Vagina (tissue), 2 donors: ENCODE results near the gene MAN1C1. TPM values are rescaled to one million over a fixed set of nuclear protein-coding genes. Genes with fewer than 3 reads are reported as not detected.
"Not testable (repeated sequence)": the region's sequence is repeated elsewhere in the genome, so short reads cannot be mapped to it uniquely, and the experiment has no call there.

Experiments used
- DNase-seq, 2 donors: peaks; one replicate each; pipeline ENCODE4 v3.0.0-alpha.2; 2017; ENCODE audit errors: extremely low spot score in 2 of 2
- H3K27ac ChIP-seq: fragments of 200-600 bp; sonication (generic); one replicate; pipeline ENCODE4 v1.5.1; 2019
- H3K27me3 ChIP-seq: fragments of 200-600 bp; sonication (generic); one replicate; pipeline ENCODE4 v1.5.1; 2019
- H3K36me3 ChIP-seq, 2 donors: fragments of 200-600 bp; sonication (generic); one replicate each; pipeline ENCODE4 v1.5.1; 2017 to 2019
- H3K4me1 ChIP-seq: fragments of 200-600 bp; sonication (generic); one replicate; pipeline ENCODE4 v1.5.1; 2019
- H3K4me3 ChIP-seq, 2 donors: fragments of 200-600 bp; sonication (generic); 1 replicate in 1 of 2; 2 replicates in 1 of 2; pipeline ENCODE4 v1.5.1; 2016 to 2019
- H3K9me3 ChIP-seq: fragments of 200-600 bp; sonication (generic); one replicate; pipeline ENCODE4 v1.5.1; 2019
- CTCF ChIP-seq, 3 experiments: fragments of 450-650 bp in 2 of 3; fragments of 200-600 bp in 1 of 3; sonication (generic) in 1 of 3; IDR thresholded peaks; one replicate each; pipeline ENCODE4 v1.5.1; 2017 to 2019; ENCODE audit warnings: antibody characterized with exemption in 3 of 3, mild to moderate bottlenecking in 2 of 3, moderate library complexity in 2 of 3
- POLR2A ChIP-seq, 2 donors: fragments of 450-650 bp; IDR thresholded peaks; one replicate each; pipeline ENCODE4 v1.6.1; 2017; ENCODE audit warnings: antibody characterized with exemption in 2 of 2, mild to moderate bottlenecking in 2 of 2, moderate library complexity in 2 of 2
- POLR2AphosphoS5 ChIP-seq, 2 donors: sonication (generic); formaldehyde crosslinking; IDR thresholded peaks; one replicate each; pipeline ENCODE4 v1.9.0; 2017; ENCODE audit warnings: antibody characterized with exemption in 2 of 2, mild to moderate bottlenecking in 2 of 2, low read depth in 1 of 2; ENCODE audit not compliant: insufficient read depth in 1 of 2
- intact Hi-C: fragments of 100-400 bp; cut with DNase I; formaldehyde crosslinking; loops from one replicate; pipeline ENCODE4 v1.15.1; 2023
- total RNA-seq: library from RNA; depleted of rRNA; stranded (reverse); fragments of >200 nt; gene quantifications from one replicate; pipeline ENCODE4 v1.2.3, GENCODE V29; 2016

MAN1C1 gene
- total RNA-seq, 1 donor from 2014 or later, result 31.4 TPM

- Histone ChIP-seq H3K4me3 (no peak overlapping the region), H3K4me1 (peaks cover 74% of the 10 kb centered on the region), H3K9me3 (no peaks in the 10 kb centered on the region), H3K27ac (peak overlapping the region; percentile 85), H3K27me3 (no peaks in the 10 kb centered on the region), H3K36me3 (no peaks in the 10 kb centered on the region)
- no peak for TF ChIP-seq CTCF (IDR thresholded peaks at IDR 0.05)
- no peak for TF ChIP-seq POLR2AphosphoS5 (IDR thresholded peaks at IDR 0.05; ENCODE audit: insufficient read depth in 1 of 2, low read depth in 1 of 2)
- no peak for TF ChIP-seq POLR2A (IDR thresholded peaks at IDR 0.05)
- intact Hi-C loops, result loop anchor here (10.0 kb wide), 1 partner anchor 102 kb away; no protein-coding TSS in a partner anchor
- no peak for DNase-seq
Observed at GRCh38 chr1:25692560-25692959, 76.0 kb downstream of the MAN1C1 start.

GRCh38 chr1:25694167-25695007, 77.8 kb downstream of the MAN1C1 start:
- intact Hi-C loops, result loop anchor here (2.0 to 10.0 kb wide), 3 partner anchors 50 to 100 kb away; partner anchors contain the start of gene MAN1C1
- DNase-seq, result peak in 1 of 2 donors; percentile 95
- no peaks in the 10 kb centered on the region for H3K27me3 ChIP-seq
- H3K4me1 ChIP-seq, result peaks cover 74% of the 10 kb centered on the region
- H3K9me3 ChIP-seq, result no peaks in the 10 kb centered on the region
- peak overlapping the region; percentile 85 for H3K27ac ChIP-seq
- no peak overlapping the region for H3K4me3 ChIP-seq
- TF ChIP-seq POLR2AphosphoS5 (IDR thresholded peaks at IDR 0.05; ENCODE audit: insufficient read depth in 1 of 2, low read depth in 1 of 2), result peak; percentile 21 to 22
- TF ChIP-seq POLR2A (IDR thresholded peaks at IDR 0.05), result no peak
- TF ChIP-seq CTCF (IDR thresholded peaks at IDR 0.05), result peak in 1 of 3 experiments; percentile 35
- no peaks in the 10 kb centered on the region for H3K36me3 ChIP-seq

GRCh38 chr1:25695090-25695770, 78.6 kb downstream of the MAN1C1 start:
- H3K36me3 ChIP-seq, result no peaks in the 10 kb centered on the region
- TF ChIP-seq POLR2AphosphoS5 (IDR thresholded peaks at IDR 0.05; ENCODE audit: insufficient read depth in 1 of 2, low read depth in 1 of 2) (peak; percentile 25 to 83), POLR2A (IDR thresholded peaks at IDR 0.05) (no peak)
- no peaks in the 10 kb centered on the region for H3K9me3 ChIP-seq
- H3K4me3 ChIP-seq, result no peak overlapping the region
- intact Hi-C loops, result loop anchor here (2.0 to 10.0 kb wide), 3 partner anchors 50 to 100 kb away; partner anchors contain the start of gene MAN1C1
- H3K27me3 ChIP-seq, result no peaks in the 10 kb centered on the region
- peak overlapping the region; percentile 85 for H3K27ac ChIP-seq
- DNase-seq, result peak in 1 of 2 donors; percentile 95
- H3K4me1 ChIP-seq, result peaks cover 78% of the 10 kb centered on the region

GRCh38 chr1:25695771-25696311, 79.2 kb downstream of the MAN1C1 start:
- no peaks in the 10 kb centered on the region for H3K27me3 ChIP-seq
- H3K4me3 ChIP-seq, result no peak overlapping the region
- H3K9me3 ChIP-seq, result no peaks in the 10 kb centered on the region
- no peaks in the 10 kb centered on the region for H3K36me3 ChIP-seq
- DNase-seq, result peak in 1 of 2 donors; percentile 93
- peak overlapping the region; percentile 85 for H3K27ac ChIP-seq
- TF ChIP-seq POLR2AphosphoS5 (IDR thresholded peaks at IDR 0.05; ENCODE audit: insufficient read depth in 1 of 2, low read depth in 1 of 2), result peak in 1 of 2 donors; percentile 47
- TF ChIP-seq POLR2A (IDR thresholded peaks at IDR 0.05), result no peak
- TF ChIP-seq CTCF (IDR thresholded peaks at IDR 0.05), result no peak
- peaks cover 84% of the 10 kb centered on the region for H3K4me1 ChIP-seq
- intact Hi-C loops, result loop anchor here (2.0 to 10.0 kb wide), 3 partner anchors 49 to 99 kb away; partner anchors contain the start of gene MAN1C1

- not testable (repeated sequence) for DNase-seq, H3K36me3 ChIP-seq, H3K9me3 ChIP-seq, H3K4me3 ChIP-seq, H3K27me3 ChIP-seq
- peaks cover 92% of the 10 kb centered on the region for H3K4me1 ChIP-seq
- H3K27ac ChIP-seq, result peak overlapping the region; percentile 85
- intact Hi-C loops, result loop anchor here (5.0 to 10.0 kb wide), 2 partner anchors 79 to 98 kb away; partner anchors contain the start of gene MAN1C1
Observed at GRCh38 chr1:25696643-25697042, 80.1 kb downstream of the MAN1C1 start.
